H9 (cell line): ENCODE results near the gene SMC1B. TPM values are rescaled to one million over a fixed set of nuclear protein-coding genes. Genes with fewer than 3 reads are reported as not detected.
A peak's percentile ranks its signal among the peaks of the same experiment; 100 is the strongest.

Experiments used
- DNase-seq: peaks from one replicate; pipeline ENCODE4 v3.0.0-alpha.2; 2017
- H2AFZ ChIP-seq: one replicate; pipeline ENCODE4 v1.6.1; 2013; ENCODE audit warnings: mild to moderate bottlenecking, low read length, control low read depth, moderate library complexity
- H2AK5ac ChIP-seq: 2 replicates; pipeline ENCODE4 v1.6.1; 2013; ENCODE audit warnings: low read length, control low read depth, mixed read lengths; ENCODE audit not compliant: insufficient read length
- H2BK120ac ChIP-seq: one replicate; pipeline ENCODE4 v1.6.1; 2013; ENCODE audit warnings: low read depth, mild to moderate bottlenecking, low read length, control low read depth, inconsistent platforms; ENCODE audit not compliant: poor library complexity, severe bottlenecking
- H2BK12ac ChIP-seq: 2 replicates; pipeline ENCODE4 v1.6.1; 2013; ENCODE audit warnings: low read length, control low read depth, mixed read lengths, low read depth; ENCODE audit not compliant: insufficient read length
- H2BK15ac ChIP-seq: 2 replicates; pipeline ENCODE4 v1.6.1; 2013; ENCODE audit warnings: low read depth, low read length, control low read depth
- H2BK20ac ChIP-seq: one replicate; pipeline ENCODE4 v1.6.1; 2013; ENCODE audit warnings: low read depth, mild to moderate bottlenecking, low read length, control low read depth, inconsistent platforms; ENCODE audit not compliant: poor library complexity, severe bottlenecking
- H2BK5ac ChIP-seq: 2 replicates; pipeline ENCODE4 v1.6.1; 2013; ENCODE audit warnings: low read length, control low read depth, mixed read lengths; ENCODE audit not compliant: insufficient read length
- H3K14ac ChIP-seq: 2 replicates; pipeline ENCODE4 v1.6.1; 2013; ENCODE audit warnings: low read length, control low read depth; ENCODE audit not compliant: insufficient read depth
- H3K18ac ChIP-seq: 2 replicates; pipeline ENCODE4 v1.6.1; 2013; ENCODE audit warnings: low read depth, mild to moderate bottlenecking, mixed read lengths, low read length, control low read depth; ENCODE audit not compliant: insufficient read length
- H3K23ac ChIP-seq: 2 replicates; pipeline ENCODE4 v1.6.1; 2013; ENCODE audit warnings: low read length, control low read depth, mixed read lengths, low read depth; ENCODE audit not compliant: insufficient read length
- H3K23me2 ChIP-seq: 2 replicates; pipeline ENCODE4 v1.6.1; 2013; ENCODE audit warnings: low read depth, mild to moderate bottlenecking, mixed read lengths, low read length, control low read depth; ENCODE audit not compliant: insufficient read length, poor library complexity, severe bottlenecking
- H3K27ac ChIP-seq: 2 replicates; pipeline ENCODE4 v1.5.1; 2013; ENCODE audit warnings: low read length, control low read depth, mixed read lengths, low read depth; ENCODE audit not compliant: insufficient read length
- H3K27me3 ChIP-seq: 2 replicates; pipeline ENCODE4 v1.6.1; 2013; ENCODE audit warnings: low read length, control low read depth, inconsistent platforms; ENCODE audit not compliant: insufficient read depth
- H3K4ac ChIP-seq: 2 replicates; pipeline ENCODE4 v1.6.1; 2013; ENCODE audit warnings: low read depth, mild to moderate bottlenecking, control low read depth, inconsistent platforms, low read length, moderate library complexity
- H3K4me1 ChIP-seq: 2 replicates; pipeline ENCODE4 v1.6.1; 2013; ENCODE audit warnings: low read length, control low read depth, inconsistent platforms; ENCODE audit not compliant: insufficient read depth
- H3K4me2 ChIP-seq: 2 replicates; pipeline ENCODE4 v1.6.1; 2013; ENCODE audit warnings: low read length, control low read depth, mixed read lengths; ENCODE audit not compliant: insufficient read length, insufficient read depth
- H3K56ac ChIP-seq: 2 replicates; pipeline ENCODE4 v1.6.1; 2013; ENCODE audit warnings: low read depth, mild to moderate bottlenecking, mixed read lengths, low read length, control low read depth; ENCODE audit not compliant: insufficient read length
- H3K79me1 ChIP-seq: 2 replicates; pipeline ENCODE4 v1.6.1; 2013; ENCODE audit warnings: low read depth, mild to moderate bottlenecking, moderate library complexity, low read length, control low read depth, inconsistent platforms; ENCODE audit not compliant: insufficient read depth, poor library complexity, severe bottlenecking
- H3K79me2 ChIP-seq: 2 replicates; pipeline ENCODE4 v1.6.1; 2013; ENCODE audit warnings: low read length, control low read depth, inconsistent platforms; ENCODE audit not compliant: insufficient read depth
- H3K9ac ChIP-seq: 2 replicates; pipeline ENCODE4 v1.6.1; 2013; ENCODE audit warnings: low read length, control low read depth, mixed read lengths; ENCODE audit not compliant: insufficient read length; ENCODE audit errors: extremely low read depth
- H3K9me3 ChIP-seq: one replicate; pipeline ENCODE4 v1.6.1; 2013; ENCODE audit warnings: low read depth, low read length, inconsistent platforms; ENCODE audit not compliant: control insufficient read depth
- H3T11ph ChIP-seq: one replicate; pipeline ENCODE4 v1.6.1; 2013; ENCODE audit warnings: mild to moderate bottlenecking, low read length, control low read depth, inconsistent platforms
- H4K20me1 ChIP-seq: one replicate; pipeline ENCODE4 v1.6.1; 2013; ENCODE audit not compliant: control insufficient read depth, insufficient read length, insufficient read depth
- H4K5ac ChIP-seq: 2 replicates; pipeline ENCODE4 v1.6.1; 2013; ENCODE audit warnings: low read depth, mild to moderate bottlenecking, mixed read lengths, low read length, control low read depth; ENCODE audit not compliant: insufficient read length
- H4K8ac ChIP-seq: replicated peaks from 2 replicates; pipeline ENCODE4 v1.6.1; 2013; ENCODE audit warnings: low read length, control low read depth, mixed read lengths, low read depth; ENCODE audit not compliant: insufficient read length
- H4K91ac ChIP-seq: 2 replicates; pipeline ENCODE4 v1.6.1; 2013; ENCODE audit warnings: low read depth, mild to moderate bottlenecking, moderate library complexity, mixed read lengths, low read length, control low read depth; ENCODE audit not compliant: insufficient read length
- H3K27ac Mint-ChIP-seq, 3 experiments: 2 replicates in 2 of 3; 3 replicates in 1 of 3; pipeline ENCODE4 v1.8.0; 2020 to 2021; ENCODE audit warnings: mixed read lengths in 3 of 3, mild to moderate bottlenecking in 1 of 3, moderate library complexity in 1 of 3
- H3K27me3 Mint-ChIP-seq: 2 replicates; pipeline ENCODE4 v1.8.0; 2021; ENCODE audit warnings: low read depth, mild to moderate bottlenecking, moderate library complexity, mixed read lengths
- H3K36me3 Mint-ChIP-seq, 3 experiments: 2 replicates in 2 of 3; 3 replicates in 1 of 3; pipeline ENCODE4 v1.8.0; 2020 to 2021; ENCODE audit warnings: low read depth in 3 of 3, mixed read lengths in 3 of 3; ENCODE audit not compliant: insufficient read depth in 1 of 3
- H3K4me1 Mint-ChIP-seq, 2 experiments: 2 replicates each; pipeline ENCODE4 v1.8.0; 2020; ENCODE audit warnings: mixed read lengths in 2 of 2
- H3K4me3 Mint-ChIP-seq, 2 experiments: 2 replicates in 1 of 2; 3 replicates in 1 of 2; pipeline ENCODE4 v1.8.0; 2020 to 2021; ENCODE audit warnings: mild to moderate bottlenecking in 2 of 2, mixed read lengths in 2 of 2, moderate library complexity in 1 of 2
- H3K9me3 Mint-ChIP-seq, 2 experiments: 2 replicates in 1 of 2; 3 replicates in 1 of 2; pipeline ENCODE4 v1.8.0; 2020; ENCODE audit warnings: mild to moderate bottlenecking in 2 of 2, mixed read lengths in 2 of 2, moderate library complexity in 1 of 2
- CTCF ChIP-seq: fragments of 200-600 bp; sonication (generic); conservative IDR thresholded peaks from 3 replicates; pipeline ENCODE4 v1.8.0; 2021; ENCODE audit warnings: antibody characterized with exemption, mild to moderate bottlenecking
- WGBS: extraction: QIAGEN DNeasy Blood & Tissue Kit; methylation state at CpG from one replicate; pipeline ENCODE4 v1.1.7; 2013; ENCODE audit warnings: missing lambda C conversion rate, low lambda C conversion rate, mixed read lengths; ENCODE audit not compliant: insufficient read length; ENCODE audit errors: extremely low coverage; 5-methylcytosine and 5-hydroxymethylcytosine counted together
- total RNA-seq: library from RNA; stranded (reverse); gene quantifications from 2 replicates; pipeline ENCODE4 v1.2.1, GENCODE V29; 2021

SMC1B gene
- total RNA-seq, 1 experiment from 2014 or later = not detected

DNA sequence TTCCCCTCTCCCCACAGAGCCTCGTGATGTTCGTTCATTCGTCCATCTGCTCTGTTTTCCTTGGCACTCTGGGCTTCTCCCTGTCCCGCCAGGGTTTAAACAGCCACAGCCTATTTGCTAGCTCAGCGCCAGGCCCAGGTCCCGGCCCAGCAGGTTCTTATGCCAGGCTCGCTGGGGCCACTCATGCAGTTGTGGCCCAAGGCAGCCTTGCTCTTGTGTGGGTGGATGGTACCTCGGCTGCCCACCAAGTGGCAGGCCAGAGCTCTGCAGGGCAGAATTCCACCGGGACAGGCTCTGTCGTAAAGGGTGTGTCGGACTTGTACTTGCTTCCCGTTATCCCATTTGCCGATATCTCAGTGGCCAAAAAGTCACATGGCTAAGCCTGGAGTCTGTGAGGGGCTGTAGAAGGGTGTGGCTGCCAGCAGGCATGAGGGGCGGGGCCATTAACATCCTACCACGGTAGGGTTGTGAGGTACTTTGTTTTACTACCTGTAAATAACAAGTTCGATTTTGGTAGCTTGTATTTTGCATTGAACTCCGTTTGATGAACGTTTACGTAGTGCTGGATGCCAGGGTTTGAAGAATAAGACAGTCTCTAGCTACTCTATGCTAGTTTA, 95.7 kb downstream of the SMC1B start:
- Histone ChIP-seq H4K91ac (no peak overlapping the region), H3K9me3 (no peaks in the 10 kb centered on the region), H3K23me2 (no peaks in the 10 kb centered on the region), H3K27me3 (no peaks in the 10 kb centered on the region), H3K18ac (no peak overlapping the region), H4K8ac (no peak overlapping the region), H3K4ac (no peak overlapping the region; the same call in 1 of the 2 replicates), H3K27ac (no peak overlapping the region), H2AK5ac (no peak overlapping the region), H2BK20ac (no peak overlapping the region), H2BK12ac (no peak overlapping the region), H2AFZ (no peak overlapping the region), H3K9ac (no peak overlapping the region), H2BK15ac (no peak overlapping the region), H4K20me1 (no peaks in the 10 kb centered on the region), H3K79me2 (no peaks in the 10 kb centered on the region; the same call in 1 of the 2 replicates), H3K56ac (no peak overlapping the region), H3K79me1 (peaks cover 5% of the 10 kb centered on the region), H2BK120ac (peak overlapping the region; percentile 26), H3K4me1 (no peaks in the 10 kb centered on the region; the same call in 1 of the 2 replicates), H3K4me2 (no peak overlapping the region), H2BK5ac (no peak overlapping the region), H3T11ph (no peak overlapping the region), H4K5ac (no peak overlapping the region), H3K23ac (no peak overlapping the region), H3K14ac (no peak overlapping the region)
- H3K4me1 Mint-ChIP-seq = peaks cover 25 to 34% of the 10 kb centered on the region in 2 experiments
- H3K27ac Mint-ChIP-seq = peak overlapping the region in 2 of 3 experiments; percentile 7 to 68; a peak in 2 of 7 replicates
- no CpG with 5 or more reads among the region's 19 CpGs for WGBS
- H3K4me3 Mint-ChIP-seq = no peak overlapping the region
- TF ChIP-seq CTCF = peak; percentile 46
- H3K36me3 Mint-ChIP-seq = peaks cover 0 to 9% (median 7%) of the 10 kb centered on the region in 3 experiments; a peak in 5 of 7 replicates
- no peaks in the 10 kb centered on the region for H3K27me3 Mint-ChIP-seq
- no peaks in the 10 kb centered on the region for H3K9me3 Mint-ChIP-seq
- peak; percentile 63 for DNase-seq
